IMR-90 (cell line): ENCODE measurements around the gene MTA1. TPM values are rescaled to one million over a fixed set of nuclear protein-coding genes. Genes with fewer than 3 reads are reported as not detected.

Experiments
- ATAC-seq: fragments of 200-7000 bp; cut with Tn5 transposase; 2 replicates; pipeline ENCODE4 v1.9.1; 2020; ENCODE audit warnings: low read depth, mild to moderate bottlenecking, moderate library complexity
- BruUV-seq: library from RNA; stranded (reverse); fragments of 400-500 nt; replicated peaks from 2 replicates; lab custom pipeline; 2021; lab: Mats Ljungman, UMichigan
- CTCF ChIA-PET: fragments of 300-600 bp; formaldehyde crosslinking; extraction: SDS; loops from one replicate; lab custom pipeline; 2021; ENCODE audit warnings: antibody characterized with exemption; lab: Yijun Ruan, JAX
- POLR2A ChIA-PET: fragments of 300-600 bp; sonication (Branson Sonifier 250); formaldehyde crosslinking; loops from one replicate; lab custom pipeline; 2022; ENCODE audit warnings: antibody characterized with exemption; ENCODE audit not compliant: unreplicated experiment; lab: Charles Lee
- DNase-seq: peaks from one replicate; pipeline ENCODE4 v3.0.0; 2013
- H2AFZ ChIP-seq: replicated peaks from 2 replicates; pipeline ENCODE3; 2013; ENCODE audit warnings: low read length, mild to moderate bottlenecking; ENCODE audit not compliant: poor library complexity
- H2AK5ac ChIP-seq: 2 replicates; pipeline ENCODE4 v1.6.1; 2013; ENCODE audit warnings: low read depth, low read length, inconsistent platforms
- H2AK9ac ChIP-seq: replicated peaks from 2 replicates; pipeline ENCODE3; 2013; ENCODE audit warnings: mild to moderate bottlenecking, low read depth, low read length, moderate library complexity; ENCODE audit not compliant: poor library complexity
- H2BK120ac ChIP-seq: 2 replicates; pipeline ENCODE4 v1.6.1; 2013; ENCODE audit warnings: low read depth, low read length, inconsistent platforms
- H2BK15ac ChIP-seq: 3 replicates; pipeline ENCODE4 v1.6.1; 2013; ENCODE audit warnings: low read depth, low read length, inconsistent platforms
- H2BK20ac ChIP-seq: 2 replicates; pipeline ENCODE4 v1.6.1; 2013; ENCODE audit warnings: low read depth, mild to moderate bottlenecking, inconsistent platforms, low read length, moderate library complexity
- H2BK5ac ChIP-seq: 2 replicates; pipeline ENCODE4 v1.6.1; 2013; ENCODE audit warnings: mild to moderate bottlenecking, low read depth, low read length, inconsistent platforms; ENCODE audit not compliant: poor library complexity, severe bottlenecking
- H3K14ac ChIP-seq: replicated peaks from 2 replicates; pipeline ENCODE4 v1.6.1; 2013; ENCODE audit warnings: low read depth, low read length, inconsistent platforms
- H3K18ac ChIP-seq: 2 replicates; pipeline ENCODE4 v1.6.1; 2013; ENCODE audit warnings: low read depth, low read length, control low read depth
- H3K23ac ChIP-seq: 2 replicates; pipeline ENCODE4 v1.6.1; 2013; ENCODE audit warnings: low read depth, low read length, inconsistent platforms
- H3K27ac ChIP-seq: 2 replicates; pipeline ENCODE4 v1.5.1; 2013; ENCODE audit warnings: mild to moderate bottlenecking, control low read depth, low read length; ENCODE audit not compliant: insufficient read depth
- H3K27me3 ChIP-seq: 2 replicates; pipeline ENCODE4 v1.6.1; 2013; ENCODE audit warnings: low read length; ENCODE audit not compliant: control insufficient read depth, insufficient read depth
- H3K36me3 ChIP-seq: 2 replicates; pipeline ENCODE4 v1.6.1; 2013; ENCODE audit warnings: low read length, mixed read lengths; ENCODE audit not compliant: control insufficient read depth, insufficient read depth
- H3K4ac ChIP-seq: 2 replicates; pipeline ENCODE4 v1.6.1; 2013; ENCODE audit warnings: low read depth, low read length, inconsistent platforms
- H3K4me1 ChIP-seq: 2 replicates; pipeline ENCODE4 v1.6.1; 2013; ENCODE audit warnings: low read length, mixed read lengths; ENCODE audit not compliant: control insufficient read depth, insufficient read depth
- H3K4me2 ChIP-seq: 2 replicates; pipeline ENCODE4 v1.6.1; 2013; ENCODE audit warnings: low read depth, mild to moderate bottlenecking, control low read depth, low read length, moderate library complexity
- H3K4me3 ChIP-seq: 2 replicates; pipeline ENCODE4 v1.5.1; 2013; ENCODE audit warnings: low read depth, mild to moderate bottlenecking, control low read depth, low read length, moderate library complexity; ENCODE audit not compliant: insufficient read depth
- H3K56ac ChIP-seq: 2 replicates; pipeline ENCODE4 v1.6.1; 2013; ENCODE audit warnings: low read length, inconsistent platforms; ENCODE audit not compliant: insufficient read depth; ENCODE audit errors: extremely low read depth
- H3K79me1 ChIP-seq, 2 experiments: 2 replicates each; pipeline ENCODE4 v1.6.1; 2013; ENCODE audit warnings: low read length in 2 of 2, inconsistent platforms in 1 of 2, low read depth in 1 of 2
- H3K9ac ChIP-seq: 2 replicates; pipeline ENCODE4 v1.6.1; 2013; ENCODE audit warnings: low read depth, low read length, control low read depth
- H3K9me1 ChIP-seq: 2 replicates; pipeline ENCODE4 v1.6.1; 2013; ENCODE audit warnings: low read length, inconsistent platforms; ENCODE audit not compliant: insufficient read depth
- H3K9me3 ChIP-seq: 2 replicates; pipeline ENCODE4 v1.6.1; 2013; ENCODE audit warnings: low read length; ENCODE audit not compliant: control insufficient read depth, insufficient read depth
- H4K20me1 ChIP-seq: 2 replicates; pipeline ENCODE4 v1.6.1; 2013; ENCODE audit warnings: low read length, inconsistent platforms; ENCODE audit not compliant: insufficient read depth
- H4K5ac ChIP-seq: 2 replicates; pipeline ENCODE4 v1.6.1; 2013; ENCODE audit warnings: mild to moderate bottlenecking, low read depth, low read length, control low read depth
- H4K8ac ChIP-seq, 2 experiments: 2 replicates each; pipeline ENCODE4 v1.6.1; 2013; ENCODE audit warnings: low read depth in 2 of 2, low read length in 2 of 2, control low read depth in 1 of 2, inconsistent platforms in 1 of 2
- H4K91ac ChIP-seq: 2 replicates; pipeline ENCODE4 v1.6.1; 2013; ENCODE audit warnings: low read depth, low read length, inconsistent platforms; ENCODE audit not compliant: insufficient read depth
- BHLHE40 ChIP-seq: fragments of 150-350 bp; IDR thresholded peaks from 2 replicates; pipeline ENCODE4 v1.6.1; 2016; ENCODE audit warnings: mild to moderate bottlenecking, low read depth, low read length
- CEBPB ChIP-seq: IDR thresholded peaks from 2 replicates; pipeline ENCODE4 v1.6.1; 2012; ENCODE audit warnings: low read depth, low read length, improper control_type of control experiment
- CHD1 ChIP-seq: IDR thresholded peaks from 2 replicates; pipeline ENCODE4 v1.6.1; 2012; ENCODE audit warnings: low read depth, low read length, improper control_type of control experiment
- FOS ChIP-seq: fragments of 150-350 bp; IDR thresholded peaks from 2 replicates; pipeline ENCODE4 v1.6.1; 2016; ENCODE audit warnings: low read depth, low read length
- MAFK ChIP-seq: IDR thresholded peaks from 2 replicates; pipeline ENCODE4 v1.6.1; 2012; ENCODE audit warnings: low read depth, low read length, improper control_type of control experiment
- MAZ ChIP-seq: IDR thresholded peaks from 2 replicates; pipeline ENCODE4 v1.6.1; 2012; ENCODE audit warnings: low read depth, mild to moderate bottlenecking, low read length, improper control_type of control experiment, moderate library complexity, borderline replicate concordance
- MXI1 ChIP-seq: IDR thresholded peaks from 2 replicates; pipeline ENCODE4 v1.6.1; 2012; ENCODE audit warnings: low read depth, mild to moderate bottlenecking, low read length, moderate library complexity, borderline replicate concordance
- NFE2L2 ChIP-seq: fragments of 150-350 bp; IDR thresholded peaks from 2 replicates; pipeline ENCODE4 v1.6.1; 2016; ENCODE audit warnings: low read depth, mild to moderate bottlenecking, low read length
- POLR2A ChIP-seq: IDR thresholded peaks from 2 replicates; pipeline ENCODE4 v1.6.1; 2012; ENCODE audit warnings: mild to moderate bottlenecking, low read depth, low read length
- RAD21 ChIP-seq: IDR thresholded peaks from 2 replicates; pipeline ENCODE4 v1.6.1; 2012; ENCODE audit warnings: low read length, improper control_type of control experiment
- RCOR1 ChIP-seq: IDR thresholded peaks from 2 replicates; pipeline ENCODE4 v1.6.1; 2012; ENCODE audit warnings: mild to moderate bottlenecking, low read length, improper control_type of control experiment; ENCODE audit not compliant: insufficient replicate concordance
- RFX5 ChIP-seq: IDR thresholded peaks from 2 replicates; pipeline ENCODE4 v1.8.0; 2012; ENCODE audit warnings: low read depth, mild to moderate bottlenecking, low read length, moderate library complexity
- SMC3 ChIP-seq: fragments of 150-350 bp; IDR thresholded peaks from 2 replicates; pipeline ENCODE4 v1.6.1; 2016; ENCODE audit warnings: low read depth, mild to moderate bottlenecking, antibody characterized with exemption, low read length, moderate library complexity
- WGBS, 2 experiments: methylation state at CpG; one replicate each; pipeline versions ENCODE4 v1.1.5 to v1.1.7; 2013; ENCODE audit warnings: missing lambda C conversion rate in 2 of 2; ENCODE audit not compliant: insufficient read length in 1 of 2; ENCODE audit errors: extremely low coverage in 2 of 2; 5-methylcytosine and 5-hydroxymethylcytosine counted together
- dilution Hi-C: fragments of 300-500 bp; cut with HindIII; formaldehyde crosslinking; loops from one replicate; pipeline ENCODE4 v1.14.3; 2018; ENCODE audit warnings: low sequenced_read_pairs; ENCODE audit not compliant: unreplicated experiment
- in situ Hi-C: fragments of 300-500 bp; cut with MboI; formaldehyde crosslinking; loops from 3 replicates; pipeline ENCODE4 v1.14.3; 2019; ENCODE audit warnings: low sequenced_read_pairs, inconsistent platforms, mixed read lengths
- intact Hi-C: fragments of 100-400 bp; cut with micrococcal nuclease; formaldehyde crosslinking; loops from 2 replicates; pipeline ENCODE4 v1.10.0; 2022
- polyA plus RNA-seq, 3 experiments: library from polyadenylated mRNA; depleted of rRNA; stranded (reverse); fragments of >200 nt; gene quantifications; 2 replicates each; pipeline ENCODE4 v1.2.3, GENCODE V29; 2012; ENCODE audit warnings: low replicate concordance in 1 of 3
- total RNA-seq: library from RNA; depleted of rRNA; stranded (reverse); fragments of >200 nt; gene quantifications from 2 replicates; pipeline ENCODE4 v1.2.3, GENCODE V29; 2012
- TF ChIP-seq, protein P1 (sequence below): conservative IDR thresholded peaks from 2 replicates; pipeline ENCODE4 v1.5.1; 2012; ENCODE audit warnings: mild to moderate bottlenecking, low read depth, low read length, improper control_type of control experiment
- TF ChIP-seq, protein P2 (sequence below): fragments of 150-350 bp; IDR thresholded peaks from 2 replicates; pipeline ENCODE4 v1.6.1; 2016; ENCODE audit warnings: low read depth, mild to moderate bottlenecking, low read length, moderate library complexity, borderline replicate concordance
- TF ChIP-seq, protein P3 (sequence below): fragments of 150-350 bp; IDR thresholded peaks from 2 replicates; pipeline ENCODE4 v1.6.1; 2017; ENCODE audit warnings: mild to moderate bottlenecking, antibody characterized with exemption, low read length, low read depth

The MTA1 gene
- total and polyA plus RNA-seq, 2 of the 4 experiments (the other 2 are of a cell fraction), result 21.5 to 61.6 TPM

DNA sequence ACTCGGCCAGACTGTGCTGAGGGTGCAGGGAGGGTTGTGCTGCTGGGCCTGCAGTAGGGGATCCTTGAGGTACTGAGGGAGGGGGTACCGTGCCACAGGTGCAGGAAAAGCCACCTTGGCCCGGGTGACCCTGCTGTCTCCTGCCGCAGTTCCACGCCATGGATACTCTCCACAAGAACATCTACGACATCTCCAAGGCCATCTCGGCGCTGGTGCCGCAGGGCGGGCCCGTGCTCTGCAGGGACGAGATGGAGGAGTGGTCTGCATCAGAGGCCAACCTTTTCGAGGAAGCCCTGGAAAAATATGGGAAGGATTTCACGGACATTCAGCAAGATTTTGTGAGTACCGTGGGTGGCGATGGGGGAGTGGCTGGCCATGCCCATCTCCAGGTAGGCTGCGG, 41.0 kb downstream of the MTA1 start:
- dilution Hi-C loops (no loop called here), intact Hi-C loops (no loop called here), in situ Hi-C loops (no loop called here)
- H3K27ac ChIP-seq, result no peak overlapping the region
- H3K9ac ChIP-seq, result no peak overlapping the region
- ATAC-seq (no peak), DNase-seq (no peak)
- H2BK20ac ChIP-seq, result no peak overlapping the region
- H3K56ac ChIP-seq, result no peak overlapping the region
- no peak overlapping the region for H2AK5ac ChIP-seq
- no peak overlapping the region for H2BK120ac ChIP-seq
- H4K20me1 ChIP-seq, result no peaks in the 10 kb centered on the region; the same call in 1 of the 2 replicates
- ChIA-PET POLR2A (no interaction called here), CTCF (no interaction called here)
- no TSS peak for BruUV-seq
- H3K4me3 ChIP-seq, result no peak overlapping the region
- peaks cover 67% of the 10 kb centered on the region for H3K36me3 ChIP-seq
- H4K5ac ChIP-seq, result no peak overlapping the region
- H3K18ac ChIP-seq, result no peak overlapping the region
- H3K9me3 ChIP-seq, result no peaks in the 10 kb centered on the region
- no peak overlapping the region for H2BK15ac ChIP-seq
- no peak overlapping the region for H3K4ac ChIP-seq
- H3K4me1 ChIP-seq, result peaks cover under 1% of the 10 kb centered on the region; the same call in 1 of the 2 replicates
- no peak overlapping the region for H3K23ac ChIP-seq
- H3K27me3 ChIP-seq, result no peaks in the 10 kb centered on the region
- WGBS, 2 experiments, result 83% methylated on average over 1 of the region's 17 CpGs; no CpG with 5 or more reads in 1 of the 2 experiments
- no peak overlapping the region for H2BK5ac ChIP-seq
- H3K9me1 ChIP-seq, result 0 out of 2 replicates have a peak, but pooled peaks cover under 1% of the 10 kb centered on the region
- H3K14ac ChIP-seq, result no peak overlapping the region
- no peak overlapping the region for H4K8ac ChIP-seq
- no peak for TF ChIP-seq MXI1
- TF ChIP-seq MAZ, result no peak
- TF ChIP-seq, protein P1, sequence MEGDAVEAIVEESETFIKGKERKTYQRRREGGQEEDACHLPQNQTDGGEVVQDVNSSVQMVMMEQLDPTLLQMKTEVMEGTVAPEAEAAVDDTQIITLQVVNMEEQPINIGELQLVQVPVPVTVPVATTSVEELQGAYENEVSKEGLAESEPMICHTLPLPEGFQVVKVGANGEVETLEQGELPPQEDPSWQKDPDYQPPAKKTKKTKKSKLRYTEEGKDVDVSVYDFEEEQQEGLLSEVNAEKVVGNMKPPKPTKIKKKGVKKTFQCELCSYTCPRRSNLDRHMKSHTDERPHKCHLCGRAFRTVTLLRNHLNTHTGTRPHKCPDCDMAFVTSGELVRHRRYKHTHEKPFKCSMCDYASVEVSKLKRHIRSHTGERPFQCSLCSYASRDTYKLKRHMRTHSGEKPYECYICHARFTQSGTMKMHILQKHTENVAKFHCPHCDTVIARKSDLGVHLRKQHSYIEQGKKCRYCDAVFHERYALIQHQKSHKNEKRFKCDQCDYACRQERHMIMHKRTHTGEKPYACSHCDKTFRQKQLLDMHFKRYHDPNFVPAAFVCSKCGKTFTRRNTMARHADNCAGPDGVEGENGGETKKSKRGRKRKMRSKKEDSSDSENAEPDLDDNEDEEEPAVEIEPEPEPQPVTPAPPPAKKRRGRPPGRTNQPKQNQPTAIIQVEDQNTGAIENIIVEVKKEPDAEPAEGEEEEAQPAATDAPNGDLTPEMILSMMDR, result no peak
- TF ChIP-seq, protein P2, sequence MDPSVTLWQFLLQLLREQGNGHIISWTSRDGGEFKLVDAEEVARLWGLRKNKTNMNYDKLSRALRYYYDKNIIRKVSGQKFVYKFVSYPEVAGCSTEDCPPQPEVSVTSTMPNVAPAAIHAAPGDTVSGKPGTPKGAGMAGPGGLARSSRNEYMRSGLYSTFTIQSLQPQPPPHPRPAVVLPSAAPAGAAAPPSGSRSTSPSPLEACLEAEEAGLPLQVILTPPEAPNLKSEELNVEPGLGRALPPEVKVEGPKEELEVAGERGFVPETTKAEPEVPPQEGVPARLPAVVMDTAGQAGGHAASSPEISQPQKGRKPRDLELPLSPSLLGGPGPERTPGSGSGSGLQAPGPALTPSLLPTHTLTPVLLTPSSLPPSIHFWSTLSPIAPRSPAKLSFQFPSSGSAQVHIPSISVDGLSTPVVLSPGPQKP, result no peak
- TF ChIP-seq FOS, result no peak
- no peak for TF ChIP-seq NFE2L2
- no peak for TF ChIP-seq CEBPB
- no peak for TF ChIP-seq POLR2A
- TF ChIP-seq SMC3, result no peak
- TF ChIP-seq RCOR1, result no peak
- no peak for TF ChIP-seq MAFK
- TF ChIP-seq RFX5, result no peak
- TF ChIP-seq BHLHE40, result no peak
- no peak for TF ChIP-seq CHD1
- TF ChIP-seq, protein P3, sequence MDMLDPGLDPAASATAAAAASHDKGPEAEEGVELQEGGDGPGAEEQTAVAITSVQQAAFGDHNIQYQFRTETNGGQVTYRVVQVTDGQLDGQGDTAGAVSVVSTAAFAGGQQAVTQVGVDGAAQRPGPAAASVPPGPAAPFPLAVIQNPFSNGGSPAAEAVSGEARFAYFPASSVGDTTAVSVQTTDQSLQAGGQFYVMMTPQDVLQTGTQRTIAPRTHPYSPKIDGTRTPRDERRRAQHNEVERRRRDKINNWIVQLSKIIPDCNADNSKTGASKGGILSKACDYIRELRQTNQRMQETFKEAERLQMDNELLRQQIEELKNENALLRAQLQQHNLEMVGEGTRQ, result no peak
- no peak for TF ChIP-seq RAD21
- H4K91ac ChIP-seq, result no peak overlapping the region
- 0 out of 4 replicates have a peak, but pooled peaks cover 0 to 3% of the 10 kb centered on the region in 2 experiments for H3K79me1 ChIP-seq
- H3K4me2 ChIP-seq, result no peak overlapping the region
- no peak overlapping the region for H2AFZ ChIP-seq
- no peak overlapping the region for H2AK9ac ChIP-seq
